GM18861 (cell line): ENCODE results near the gene AGBL4.
"Not testable (repeated sequence)": the region's sequence is repeated elsewhere in the genome, so short reads cannot be mapped to it uniquely, and the experiment has no call there.

ENCODE experiments used
- ATAC-seq: cut with Tn5 transposase; IDR thresholded peaks from one replicate; pipeline ENCODE4 v1.9.1; 2021; ENCODE audit not compliant: unreplicated experiment

The AGBL4 gene

GRCh38 chr1:49319426-49319963 lies 704.3 kb downstream of the AGBL4 start:
- ATAC-seq, result no peak

- no peak for ATAC-seq
These were observed 705.5 kb downstream of the AGBL4 start for GRCh38 chr1:49318218-49318617.

- no peak for ATAC-seq
These were observed 716.3 kb downstream of the AGBL4 start for GRCh38 chr1:49307457-49307856.

GRCh38 chr1:49306507-49307070 lies 717.2 kb downstream of the AGBL4 start:
- ATAC-seq, result no peak

GRCh38 chr1:49302400-49302799 lies 721.4 kb downstream of the AGBL4 start:
- not testable (repeated sequence) for ATAC-seq

- no peak for ATAC-seq
These were observed 725.5 kb downstream of the AGBL4 start for GRCh38 chr1:49298304-49298703.

GRCh38 chr1:49297783-49298182 lies 726.0 kb downstream of the AGBL4 start:
- no peak for ATAC-seq

GRCh38 chr1:49294539-49294938 lies 729.2 kb downstream of the AGBL4 start:
- ATAC-seq, result no peak

GRCh38 chr1:49293016-49293415 lies 730.7 kb downstream of the AGBL4 start:
- no peak for ATAC-seq

GRCh38 chr1:49257211-49258049 lies 766.3 kb downstream of the AGBL4 start:
- not testable (repeated sequence) for ATAC-seq

- no peak for ATAC-seq
These were observed 770.8 kb downstream of the AGBL4 start for GRCh38 chr1:49252917-49253316.

- ATAC-seq, result no peak
These were observed 772.6 kb downstream of the AGBL4 start for GRCh38 chr1:49251019-49251784.

GRCh38 chr1:49240709-49241221 lies 783.0 kb downstream of the AGBL4 start:
- ATAC-seq, result no peak

- ATAC-seq, result no peak
These were observed 788.8 kb downstream of the AGBL4 start for GRCh38 chr1:49234988-49235387.

GRCh38 chr1:49229555-49229954 lies 794.2 kb downstream of the AGBL4 start:
- ATAC-seq, result no peak

GRCh38 chr1:49226758-49227157 lies 797.0 kb downstream of the AGBL4 start:
- no peak for ATAC-seq

GRCh38 chr1:49225464-49225863 lies 798.3 kb downstream of the AGBL4 start:
- no peak for ATAC-seq

GRCh38 chr1:49213301-49213700 lies 810.5 kb downstream of the AGBL4 start:
- no peak for ATAC-seq

- ATAC-seq, result no peak
These were observed 815.0 kb downstream of the AGBL4 start for GRCh38 chr1:49208712-49209111.

GRCh38 chr1:49204720-49205119 lies 819.0 kb downstream of the AGBL4 start:
- ATAC-seq, result no peak

- ATAC-seq, result no peak
These were observed 823.0 kb downstream of the AGBL4 start for GRCh38 chr1:49200738-49201137.
